HFF-Myc (cell line): Measurements from ENCODE around the gene RRM1.

Source experiments
- DNase-seq: peaks from one replicate; pipeline ENCODE4 v3.0.0-alpha.2; 2011; ENCODE audit warnings: low read depth; ENCODE audit errors: extremely low read depth
- H3K4me3 ChIP-seq: replicated peaks from 2 replicates; pipeline ENCODE4 v1.5.1; 2011; ENCODE audit warnings: low read depth, mild to moderate bottlenecking, control low read depth, low read length
- CTCF ChIP-seq: IDR thresholded peaks from 2 replicates; pipeline ENCODE4 v1.5.1; 2012; ENCODE audit warnings: mild to moderate bottlenecking, low read depth, low read length, control low read depth; ENCODE audit errors: missing control alignments

RRM1 gene

GRCh38 chr11:4102711-4103110 lies 8.1 kb downstream of the RRM1 start:
- no peak overlapping the region for H3K4me3 ChIP-seq
- DNase-seq = no peak
- no peak for TF ChIP-seq CTCF

- no peak overlapping the region for H3K4me3 ChIP-seq
- TF ChIP-seq CTCF = no peak
- no peak for DNase-seq
Observed at GRCh38 chr11:4103269-4103668, 8.7 kb downstream of the RRM1 start.

- no peak for TF ChIP-seq CTCF
- DNase-seq = no peak
Observed at GRCh38 chr11:4105916-4106315, 11.3 kb downstream of the RRM1 start.

GRCh38 chr11:4111834-4112233 lies 17.2 kb downstream of the RRM1 start:
- no peak overlapping the region for H3K4me3 ChIP-seq
- DNase-seq = no peak
- no peak for TF ChIP-seq CTCF

More at GRCh38 chr11:4105916-4106315, 11.3 kb downstream of the RRM1 start:
- no peak overlapping the region for H3K4me3 ChIP-seq

- no peak for DNase-seq
- H3K4me3 ChIP-seq = no peak overlapping the region
- no peak for TF ChIP-seq CTCF
Observed at GRCh38 chr11:4115128-4115527, 20.5 kb downstream of the RRM1 start.

- H3K4me3 ChIP-seq = no peak overlapping the region
- TF ChIP-seq CTCF = no peak
- no peak for DNase-seq
Observed at GRCh38 chr11:4118107-4118506, 23.5 kb downstream of the RRM1 start.

GRCh38 chr11:4123218-4123617 lies 28.6 kb downstream of the RRM1 start:
- no peak for DNase-seq
- no peak overlapping the region for H3K4me3 ChIP-seq
- no peak for TF ChIP-seq CTCF
